Measurements from ENCODE around the gene GAB2.

- TF ChIP-seq POLR2A (IDR thresholded peaks at IDR 0.05) (no peak), POLR2AphosphoS5 (IDR thresholded peaks at IDR 0.05) (no peak), CTCF (IDR thresholded peaks at IDR 0.05) (no peak)
Measured at GRCh38 chr11:78237293-78238046, 180.2 kb downstream of the GAB2 start.

Measured in suprapubic skin (tissue), 4 donors.